ENCODE results near the gene CCDC28B.
A peak's percentile ranks its signal among the peaks of the same experiment; 100 is the strongest.

CCDC28B gene

GRCh38 chr1:32247452-32247851, 47.1 kb downstream of the CCDC28B start:
- peak overlapping the region in 18 of 21 experiments; percentile 27 to 98 (median 76) for H3K27ac ChIP-seq
- H3K4me3 ChIP-seq: no peak overlapping the region

DNA sequence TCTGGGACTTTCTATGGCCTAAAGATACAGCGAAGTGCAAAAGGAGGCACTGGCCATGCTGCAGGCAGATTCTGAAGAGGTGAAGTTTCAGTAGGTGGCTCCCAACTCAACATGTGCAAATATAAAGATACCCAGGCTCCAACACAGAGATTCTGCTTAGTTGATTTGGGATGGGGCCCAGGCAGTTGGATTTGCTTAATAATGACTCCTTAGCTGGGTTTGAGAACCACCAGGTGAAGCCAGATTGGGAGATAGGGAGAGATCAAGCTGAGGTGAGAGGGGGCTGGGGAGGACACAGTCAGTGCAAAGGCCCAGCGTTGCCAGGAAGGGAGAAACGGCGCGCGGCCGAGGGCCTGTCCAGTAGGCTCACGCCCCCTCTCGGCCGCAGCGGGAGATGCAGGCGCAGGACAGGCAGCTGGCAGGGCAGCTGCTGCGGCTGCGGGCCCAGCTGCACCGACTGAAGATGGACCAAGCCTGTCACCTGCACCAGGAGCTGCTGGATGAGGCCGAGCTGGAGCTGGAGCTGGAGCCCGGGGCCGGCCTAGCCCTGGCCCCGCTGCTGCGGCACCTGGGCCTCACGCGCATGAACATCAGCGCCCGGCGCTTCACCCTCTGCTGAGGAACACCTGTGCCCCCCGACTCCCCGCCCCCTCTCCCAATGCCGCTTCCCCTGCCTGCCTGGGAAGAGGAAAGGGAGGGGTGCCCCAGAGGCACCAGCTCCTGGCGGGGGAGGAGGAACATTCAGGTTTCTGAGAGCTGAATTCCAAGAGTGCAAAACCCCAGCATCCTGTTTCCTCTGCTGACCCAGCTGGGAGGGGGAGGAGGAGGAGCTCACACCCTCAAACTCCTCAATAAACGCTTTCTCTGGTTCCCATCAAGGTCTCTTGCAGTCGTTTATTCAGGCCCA, 47.8 kb downstream of the CCDC28B start:
- Histone ChIP-seq H3K4me3 (peak overlapping the region in 3 of 7 experiments; percentile 4 to 6 (median 6)), H3K27ac (peak overlapping the region in 20 of 21 experiments; percentile 27 to 98 (median 76))

GRCh38 chr1:32249831-32250525, 49.6 kb downstream of the CCDC28B start:
- H3K4me3 ChIP-seq: peak overlapping the region in 2 of 7 experiments; percentile 14 to 36
- H3K27ac ChIP-seq: peak overlapping the region; percentile 47 to 98 (median 77)

- H3K27ac ChIP-seq: peak within 1 kb of the TSS; percentile 47 to 98 (median 77)
- H3K4me3 ChIP-seq: peak within 1 kb of the TSS; percentile 21 to 37 (median 29)
Observed at GRCh38 chr1:32250893-32251716, 50.7 kb downstream of the CCDC28B start, which contains the start of gene LCK. TSS of gene LCK (plus strand) at chr1:32251265. CDS start at chr1:32274330, 23,065 bp downstream.
